Left colon (tissue), 2 donors: Measurements from ENCODE around the gene SEC14L6. TPM values are rescaled to one million over a fixed set of nuclear protein-coding genes. Genes with fewer than 3 reads are reported as not detected.

ENCODE experiments used
- ATAC-seq: fragments of 200-7000 bp; cut with Tn5 transposase; one replicate; pipeline ENCODE4 v1.9.1; 2020; ENCODE audit warnings: mild to moderate bottlenecking, moderate library complexity
- DNase-seq, 2 donors: peaks; one replicate each; pipeline ENCODE4 v3.0.0-alpha.2; 2020
- intact Hi-C, 2 donors: fragments of 100-400 bp; cut with DNase I in 1 of 2; cut with micrococcal nuclease in 1 of 2; formaldehyde crosslinking; loops; one replicate each; pipeline versions ENCODE4 v1.11.2 to v1.14.0; 2022; cut with DNase I, micrococcal nuclease
- total RNA-seq, 2 donors: library from RNA; stranded (reverse); fragmentation: NEBNext Ultra II Directional; extraction: Animal tissue kit (Norgen Biotek cat#: 25700); gene quantifications; one replicate each; pipeline ENCODE4 v1.2.1, GENCODE V29; 2021
- donor health status: DM: no; HTN: no; CAD: no.
- donor health status: DM: yes; HTN: yes; CAD: no.

Gene SEC14L6
- total RNA-seq, 2 donors from 2014 or later = 0.11 to 0.27 TPM

DNA sequence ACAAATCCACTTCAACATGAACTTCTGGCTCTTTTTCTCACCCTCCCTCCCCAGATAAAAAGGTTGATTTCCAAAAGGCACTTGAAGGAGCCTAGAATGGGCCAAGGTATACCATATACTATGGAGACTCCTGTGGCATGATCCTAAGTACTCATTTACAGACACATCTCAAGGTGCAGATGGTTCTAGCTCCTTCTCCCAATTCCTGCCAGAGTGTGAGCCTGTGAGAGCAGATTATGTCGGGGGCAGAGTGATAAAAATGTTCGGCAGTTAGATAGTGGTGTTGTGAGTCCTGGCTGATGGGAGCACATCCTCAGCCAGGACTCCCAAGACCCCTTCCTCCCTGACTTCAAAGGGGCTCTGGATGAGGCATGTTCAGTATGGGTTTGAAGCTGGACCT, 66.6 kb downstream of the SEC14L6 start:
- intact Hi-C loops = loop anchor here in 1 of 2 donors (10.0 kb wide), 1 partner anchor 85 kb away; the partner anchor contains the start of gene SEC14L2
- ATAC-seq = no peak
- DNase-seq = no peak

DNA sequence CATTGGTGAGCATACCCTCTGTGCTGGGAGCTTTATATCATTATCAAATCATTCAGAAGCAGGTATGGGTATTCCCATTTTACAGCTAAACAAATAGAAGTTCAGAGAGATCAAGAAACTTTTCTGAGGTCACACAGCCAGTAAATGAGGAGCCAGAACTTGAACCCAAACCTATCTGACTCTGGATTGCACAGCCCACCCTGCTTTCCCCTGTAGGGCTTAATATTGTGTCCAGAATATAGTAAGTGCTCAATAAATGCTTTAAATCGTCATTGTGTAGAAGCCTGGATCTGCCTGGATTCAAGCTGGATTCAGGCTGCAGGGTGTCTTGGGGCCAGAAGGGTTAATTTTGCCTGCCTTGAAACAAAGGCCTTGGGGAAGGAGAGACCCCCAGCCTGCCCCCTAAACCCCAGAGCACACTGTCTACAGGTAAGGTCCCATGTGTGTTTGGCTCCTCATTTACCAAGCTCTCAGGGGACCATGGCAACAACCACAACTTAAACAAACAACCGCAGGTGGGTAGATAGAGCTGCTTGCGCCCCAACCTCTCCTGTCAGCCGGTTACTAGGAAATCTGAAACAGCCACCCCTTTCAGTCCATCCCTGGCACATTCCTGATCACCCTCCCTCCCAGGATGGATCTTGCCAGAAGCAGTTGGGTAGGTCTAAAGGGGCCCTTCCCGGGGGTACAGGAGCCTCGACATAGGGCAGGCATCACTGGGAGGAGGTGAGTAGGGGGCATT, 71.7 kb downstream of the SEC14L6 start:
- ATAC-seq = no peak
- intact Hi-C loops = no loop called here
- no peak for DNase-seq

DNA sequence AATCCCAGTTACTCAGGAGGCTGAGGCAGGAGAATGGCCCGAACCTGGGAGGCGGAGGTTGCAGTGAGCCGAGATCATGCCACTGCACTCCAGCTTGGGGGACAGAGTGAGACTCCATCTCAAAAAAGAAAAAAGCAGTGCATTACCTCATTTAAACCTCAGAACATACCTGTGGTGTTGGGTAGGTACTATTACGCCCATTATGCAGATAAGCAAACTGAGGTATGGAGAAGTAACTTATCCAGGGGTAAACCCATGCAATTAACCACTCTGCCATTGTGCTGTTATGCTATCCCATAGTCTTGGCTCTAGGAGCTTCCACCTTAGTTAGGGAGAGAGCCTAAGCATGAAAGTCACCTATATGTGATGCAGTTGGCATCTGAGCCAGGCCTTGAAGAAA, 72.4 kb downstream of the SEC14L6 start:
- DNase-seq (no peak), ATAC-seq (no peak)
- intact Hi-C loops = no loop called here

DNA sequence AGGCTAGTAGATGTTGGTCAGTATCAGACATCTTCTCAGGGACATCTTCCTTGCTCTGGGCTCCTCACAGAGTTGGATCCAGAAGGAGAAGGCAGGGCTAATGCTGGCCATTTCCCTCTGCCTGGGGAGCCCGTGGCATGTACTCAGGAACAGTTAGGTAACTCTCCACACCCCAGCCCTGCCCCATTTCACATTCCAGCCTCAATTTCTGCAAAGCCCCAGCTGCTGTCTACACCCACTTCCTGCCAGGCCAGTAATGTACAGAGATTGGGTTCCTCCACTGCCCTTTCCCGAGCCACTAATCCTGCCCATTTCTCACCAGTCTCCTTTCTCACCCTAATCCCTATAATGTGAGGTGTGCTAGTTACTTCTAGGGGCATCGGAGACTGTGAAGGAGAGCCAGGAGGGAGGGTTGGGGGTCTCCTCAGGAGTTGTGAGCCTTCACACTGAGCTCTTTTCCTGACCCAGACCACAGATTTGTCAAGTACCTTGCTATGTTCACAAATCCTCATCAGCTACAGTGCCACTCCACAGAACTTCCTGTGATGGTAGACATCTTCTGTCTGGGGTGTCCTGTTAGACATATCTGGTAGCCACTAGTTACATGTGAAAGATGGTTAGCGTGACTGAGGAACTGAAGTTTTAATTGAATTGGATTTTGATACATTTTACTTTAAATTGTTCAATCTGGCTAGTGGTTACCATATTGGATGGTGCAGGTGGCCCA, 73.4 kb downstream of the SEC14L6 start:
- ATAC-seq (no peak), DNase-seq (no peak)
- intact Hi-C loops = no loop called here

Other genes with a start within 250 kb of the SEC14L6 start
- 10 to 100 TPM; 32.0 to 41.2 TPM for gene TBC1D10A, start 219.8 kb downstream of the SEC14L6 start, total RNA-seq
- gene SF3A1, start 189.8 kb downstream of the SEC14L6 start, total RNA-seq = 100 to 1,000 TPM; 134 to 146 TPM
- gene CCDC157, start 189.7 kb downstream of the SEC14L6 start, total RNA-seq = 1 to 10 TPM; 1.6 to 2.3 TPM
- gene RNF215, start 159.3 kb downstream of the SEC14L6 start, total RNA-seq = 1 to 10 TPM; 8.7 to 9.5 TPM
- 1 to 10 TPM; 4.6 to 5.2 TPM for gene SEC14L2, start 149.7 kb downstream of the SEC14L6 start, total RNA-seq
- gene MTFP1, start 121.0 kb downstream of the SEC14L6 start, total RNA-seq = 10 to 100 TPM; 23.1 to 34.9 TPM
- gene SEC14L3, start 74.7 kb downstream of the SEC14L6 start, total RNA-seq = not detected
- gene SEC14L4, start 41.0 kb downstream of the SEC14L6 start, total RNA-seq = not detected
- 10 to 100 TPM; 12.1 to 17.4 TPM for gene GAL3ST1, start 27.9 kb upstream of the SEC14L6 start, total RNA-seq
- gene PES1, start 45.2 kb upstream of the SEC14L6 start, total RNA-seq = 10 to 100 TPM; 36.4 to 48.3 TPM
- 10 to 100 TPM; 29.4 to 58.2 TPM for gene TCN2, start 60.4 kb upstream of the SEC14L6 start, total RNA-seq
- 1 to 10 TPM; 8.3 to 9.9 TPM for gene SLC35E4, start 89.0 kb upstream of the SEC14L6 start, total RNA-seq
- gene DUSP18, start 121.1 kb upstream of the SEC14L6 start, total RNA-seq = 10 to 100 TPM; 15.3 to 18.1 TPM
- gene OSBP2, start 148.1 kb upstream of the SEC14L6 start, total RNA-seq = 1 to 10 TPM; 2.9 to 5.1 TPM